Stimulated activated CD8-positive, alpha-beta memory T cell treated with anti-CD3 and anti-CD28 coated beads, Interleukin-4, amount 100 ng/mL, for 24 hours (primary cell): ENCODE measurements around the gene CD320.
A peak's percentile ranks its signal among the peaks of the same experiment; 100 is the strongest.

Experiments used
- DNase-seq: peaks from one replicate; pipeline ENCODE4 v3.0.0-alpha.2; 2020; ENCODE audit warnings: low read depth

The CD320 gene

GRCh38 chr19:8253678-8254077 lies 54.5 kb downstream of the CD320 start:
- no peak for DNase-seq

GRCh38 chr19:8252922-8253589 lies 55.1 kb downstream of the CD320 start:
- DNase-seq: peak; percentile 72
